Astrocyte of the hippocampus (primary cell): ENCODE data around the gene BMP6.
"Not testable (repeated sequence)": the region's sequence is repeated elsewhere in the genome, so short reads cannot be mapped to it uniquely, and the experiment has no call there.

Experiments
- DNase-seq: peaks from one replicate; pipeline ENCODE4 v3.0.0; 2011; ENCODE audit warnings: low read depth, low spot score

BMP6 gene

GRCh38 chr6:7882505-7883257 is 156.8 kb downstream of the BMP6 start:
- no peak for DNase-seq

GRCh38 chr6:7883381-7883780 is 157.5 kb downstream of the BMP6 start:
- no peak for DNase-seq

GRCh38 chr6:7886132-7886531 is 160.2 kb downstream of the BMP6 start:
- no peak for DNase-seq

- no peak for DNase-seq
Observed at GRCh38 chr6:7887278-7887991, 161.5 kb downstream of the BMP6 start.

GRCh38 chr6:7888587-7889357 is 162.9 kb downstream of the BMP6 start:
- DNase-seq = no peak

- DNase-seq = peak; percentile 55
Observed at GRCh38 chr6:7891078-7891872, 165.4 kb downstream of the BMP6 start.

- DNase-seq = not testable (repeated sequence)
Observed at GRCh38 chr6:7892367-7892766, 166.5 kb downstream of the BMP6 start.

GRCh38 chr6:7893342-7893741 is 167.4 kb downstream of the BMP6 start:
- no peak for DNase-seq

- no peak for DNase-seq
Observed at GRCh38 chr6:7894262-7895124, 168.6 kb downstream of the BMP6 start.

- DNase-seq = no peak
Observed at GRCh38 chr6:7895125-7895423, 169.2 kb downstream of the BMP6 start.

- DNase-seq = no peak
Observed at GRCh38 chr6:7896465-7896987, 170.6 kb downstream of the BMP6 start.

GRCh38 chr6:7897461-7898192 is 171.7 kb downstream of the BMP6 start:
- DNase-seq = no peak

GRCh38 chr6:7898193-7898586 is 172.3 kb downstream of the BMP6 start:
- not testable (repeated sequence) for DNase-seq

- peak; percentile 28 for DNase-seq
Observed at GRCh38 chr6:7899101-7899888, 173.4 kb downstream of the BMP6 start.

- peak; percentile 41 for DNase-seq
Observed at GRCh38 chr6:7899889-7900213, 174.0 kb downstream of the BMP6 start.

- DNase-seq = no peak
Observed at GRCh38 chr6:7900621-7901020, 174.7 kb downstream of the BMP6 start.

GRCh38 chr6:7901056-7901455 is 175.2 kb downstream of the BMP6 start:
- DNase-seq = no peak

- no peak for DNase-seq
Observed at GRCh38 chr6:7901780-7902179, 175.9 kb downstream of the BMP6 start.

- DNase-seq = no peak
Observed at GRCh38 chr6:7902221-7902620, 176.3 kb downstream of the BMP6 start.
